Fibroblast of lung (primary cell): Measurements from ENCODE around the gene CHRNA1.

Source experiments
- EZH2 ChIP-seq: IDR thresholded peaks from 2 replicates; pipeline ENCODE4 v1.5.1; 2012; ENCODE audit warnings: low read length, control low read depth, mild to moderate bottlenecking; ENCODE audit errors: missing control alignments
- TF ChIP-seq, protein P1 (sequence below), 2 donors: IDR thresholded peaks in 1 of 2; conservative IDR thresholded peaks in 1 of 2; 1 replicate in 1 of 2; 2 replicates in 1 of 2; pipeline ENCODE4 v1.5.1; 2011 to 2012; ENCODE audit warnings: low read length in 2 of 2, control low read depth in 1 of 2, inconsistent platforms in 1 of 2, low read depth in 1 of 2, mild to moderate bottlenecking in 1 of 2

DNA sequence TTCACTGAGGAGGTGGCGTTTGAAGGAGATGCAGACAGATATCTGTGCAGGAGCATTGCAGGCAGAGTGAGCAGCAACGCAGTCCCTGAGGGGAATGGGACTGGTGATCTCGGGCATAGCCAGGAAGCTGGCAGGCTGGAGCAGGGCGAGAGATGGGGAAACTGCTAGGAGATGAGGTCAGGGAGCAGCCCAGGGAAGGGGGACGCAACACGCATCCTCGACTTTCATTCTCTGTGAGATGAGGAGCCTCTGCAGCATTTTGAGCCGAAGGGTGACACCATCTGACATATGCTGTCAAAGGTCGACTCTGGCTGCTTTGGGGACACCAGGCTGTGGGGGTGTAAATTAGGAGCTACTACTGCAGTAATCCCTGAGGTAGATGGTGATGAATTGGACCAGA, 4.3 kb upstream of the CHRNA1 start:
- TF ChIP-seq, protein P1, sequence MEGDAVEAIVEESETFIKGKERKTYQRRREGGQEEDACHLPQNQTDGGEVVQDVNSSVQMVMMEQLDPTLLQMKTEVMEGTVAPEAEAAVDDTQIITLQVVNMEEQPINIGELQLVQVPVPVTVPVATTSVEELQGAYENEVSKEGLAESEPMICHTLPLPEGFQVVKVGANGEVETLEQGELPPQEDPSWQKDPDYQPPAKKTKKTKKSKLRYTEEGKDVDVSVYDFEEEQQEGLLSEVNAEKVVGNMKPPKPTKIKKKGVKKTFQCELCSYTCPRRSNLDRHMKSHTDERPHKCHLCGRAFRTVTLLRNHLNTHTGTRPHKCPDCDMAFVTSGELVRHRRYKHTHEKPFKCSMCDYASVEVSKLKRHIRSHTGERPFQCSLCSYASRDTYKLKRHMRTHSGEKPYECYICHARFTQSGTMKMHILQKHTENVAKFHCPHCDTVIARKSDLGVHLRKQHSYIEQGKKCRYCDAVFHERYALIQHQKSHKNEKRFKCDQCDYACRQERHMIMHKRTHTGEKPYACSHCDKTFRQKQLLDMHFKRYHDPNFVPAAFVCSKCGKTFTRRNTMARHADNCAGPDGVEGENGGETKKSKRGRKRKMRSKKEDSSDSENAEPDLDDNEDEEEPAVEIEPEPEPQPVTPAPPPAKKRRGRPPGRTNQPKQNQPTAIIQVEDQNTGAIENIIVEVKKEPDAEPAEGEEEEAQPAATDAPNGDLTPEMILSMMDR (conservative IDR thresholded peaks at IDR 0.05 in 1 of 2, IDR thresholded peaks at IDR 0.05 in 1 of 2; ENCODE audit: low read depth in 1 of 2, low read length in 2 of 2), result no peak
- no peak for TF ChIP-seq EZH2
